Ishikawa (cell line): ENCODE results near the gene FBXO24.

Source experiments
- EP300 ChIP-seq: IDR thresholded peaks from 2 replicates; pipeline ENCODE4 v1.6.1; 2012; ENCODE audit warnings: borderline replicate concordance
- RAD21 ChIP-seq: IDR thresholded peaks from 2 replicates; pipeline ENCODE4 v1.6.1; 2012; ENCODE audit warnings: low read depth
- TAF1 ChIP-seq: IDR thresholded peaks from 2 replicates; pipeline ENCODE4 v1.6.1; 2012; ENCODE audit warnings: low read depth, mild to moderate bottlenecking
- ZBTB7A ChIP-seq: IDR thresholded peaks from 2 replicates; pipeline ENCODE4 v1.6.1; 2012; ENCODE audit warnings: low read depth

DNA sequence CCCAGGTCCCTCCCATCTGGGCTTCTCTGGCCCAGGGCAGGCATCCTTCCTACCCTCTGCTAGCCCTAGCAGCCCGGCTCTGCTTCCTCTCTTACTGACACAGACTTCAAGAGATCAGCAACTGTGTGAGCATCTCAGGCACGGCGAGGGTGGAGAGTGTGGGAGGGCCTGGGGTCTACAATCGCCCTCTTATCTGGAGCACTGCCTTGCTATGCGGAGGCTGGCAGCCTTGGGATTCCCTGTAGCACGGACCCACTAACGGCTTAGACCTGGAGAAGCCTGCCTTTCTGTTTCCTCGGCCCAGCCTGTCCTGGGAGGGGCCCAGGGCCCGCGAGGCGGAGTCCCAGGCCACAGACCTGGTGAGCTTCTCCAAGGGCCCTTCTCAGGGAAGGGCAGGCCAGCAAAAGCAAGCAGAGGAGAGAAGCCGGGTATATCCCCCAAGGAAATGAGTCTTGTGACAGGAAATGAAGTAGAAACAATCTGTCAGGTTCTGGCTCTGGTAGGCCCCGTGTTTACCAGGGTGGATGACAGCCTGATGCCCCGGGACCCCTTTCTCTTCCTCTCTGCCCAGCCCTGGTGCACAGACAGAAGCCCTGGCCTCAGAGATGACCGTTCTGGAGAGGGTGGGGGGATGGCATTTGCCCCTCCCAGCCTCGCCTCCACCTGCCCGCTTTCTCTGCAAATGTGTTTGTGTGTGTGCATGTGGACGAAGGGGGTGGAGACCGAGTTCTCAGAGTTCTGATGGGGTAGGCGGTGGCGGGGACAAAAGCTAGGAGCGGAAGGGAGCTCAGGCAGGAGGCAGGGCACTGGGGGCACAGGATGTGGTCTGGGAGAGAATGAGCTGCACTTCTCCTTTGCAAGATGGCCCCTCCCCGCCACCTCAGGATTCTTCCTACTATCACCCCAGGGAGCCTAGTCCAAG is 2.7 kb upstream of the FBXO24 start:
- TF ChIP-seq EP300 (no peak), ZBTB7A (no peak), TAF1 (no peak), RAD21 (no peak)
